ENCODE measurements around the gene KRTAP10-11.

DNA sequence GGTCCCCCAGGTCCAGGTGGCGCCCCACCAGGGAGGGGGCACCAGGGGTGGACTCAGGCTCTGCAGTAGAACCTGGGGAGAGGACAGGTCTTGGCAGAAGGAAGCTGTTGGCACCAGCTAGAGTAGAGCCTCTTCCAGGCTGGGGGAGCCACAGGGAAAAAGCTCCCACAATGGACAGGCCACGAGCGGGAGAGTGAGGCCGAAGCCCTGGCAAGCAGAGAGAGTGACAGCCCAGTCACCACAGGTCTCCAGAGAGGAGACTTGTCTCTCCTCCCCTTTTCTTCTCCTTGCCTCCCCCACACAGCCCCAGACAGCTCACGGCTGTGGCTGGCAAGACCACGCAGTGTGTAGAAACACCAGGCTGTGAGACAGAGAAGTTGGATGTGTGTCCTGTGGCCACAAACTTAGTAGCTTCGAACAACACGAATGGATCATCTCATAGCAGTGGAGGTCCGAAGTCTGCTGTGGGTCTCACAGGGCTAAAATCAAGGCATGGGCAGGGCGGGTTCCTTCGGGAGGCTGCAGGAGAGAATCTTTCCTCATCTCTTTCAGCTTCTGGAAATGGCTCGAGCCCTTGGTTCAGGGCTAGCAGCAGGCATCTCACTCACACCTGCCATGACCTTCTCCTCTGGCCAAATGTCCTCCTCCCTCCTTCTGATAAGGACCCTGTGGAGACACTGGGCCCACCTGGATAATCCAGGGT, 4.9 kb downstream of the KRTAP10-11 start:
- TF ChIP-seq, protein P1, sequence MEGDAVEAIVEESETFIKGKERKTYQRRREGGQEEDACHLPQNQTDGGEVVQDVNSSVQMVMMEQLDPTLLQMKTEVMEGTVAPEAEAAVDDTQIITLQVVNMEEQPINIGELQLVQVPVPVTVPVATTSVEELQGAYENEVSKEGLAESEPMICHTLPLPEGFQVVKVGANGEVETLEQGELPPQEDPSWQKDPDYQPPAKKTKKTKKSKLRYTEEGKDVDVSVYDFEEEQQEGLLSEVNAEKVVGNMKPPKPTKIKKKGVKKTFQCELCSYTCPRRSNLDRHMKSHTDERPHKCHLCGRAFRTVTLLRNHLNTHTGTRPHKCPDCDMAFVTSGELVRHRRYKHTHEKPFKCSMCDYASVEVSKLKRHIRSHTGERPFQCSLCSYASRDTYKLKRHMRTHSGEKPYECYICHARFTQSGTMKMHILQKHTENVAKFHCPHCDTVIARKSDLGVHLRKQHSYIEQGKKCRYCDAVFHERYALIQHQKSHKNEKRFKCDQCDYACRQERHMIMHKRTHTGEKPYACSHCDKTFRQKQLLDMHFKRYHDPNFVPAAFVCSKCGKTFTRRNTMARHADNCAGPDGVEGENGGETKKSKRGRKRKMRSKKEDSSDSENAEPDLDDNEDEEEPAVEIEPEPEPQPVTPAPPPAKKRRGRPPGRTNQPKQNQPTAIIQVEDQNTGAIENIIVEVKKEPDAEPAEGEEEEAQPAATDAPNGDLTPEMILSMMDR (IDR thresholded peaks at IDR 0.05; ENCODE audit: low read depth, low read length, poor library complexity, severe bottlenecking): no peak
- TF ChIP-seq EZH2phosphoT487 (IDR thresholded peaks at IDR 0.05; ENCODE audit: borderline replicate concordance, low read length): no peak
